ENCODE data around the gene PAN3.

GRCh38 chr13:28092431-28092830, 45.9 kb upstream of the PAN3 start:
- TF ChIP-seq EZH2 (IDR thresholded peaks at IDR 0.05; ENCODE audit: low read length, missing control alignments) (no peak), CTCF (conservative IDR thresholded peaks at IDR 0.05 in 1 of 2, IDR thresholded peaks at IDR 0.05 in 1 of 2; ENCODE audit: low read depth in 1 of 2, low read length in 2 of 2) (no peak)
